ENCODE data around the gene NWD2. TPM values are rescaled to one million over a fixed set of nuclear protein-coding genes. Genes with fewer than 3 reads are reported as not detected.

NWD2 gene
- total RNA-seq, 1 donor: not detected

DNA sequence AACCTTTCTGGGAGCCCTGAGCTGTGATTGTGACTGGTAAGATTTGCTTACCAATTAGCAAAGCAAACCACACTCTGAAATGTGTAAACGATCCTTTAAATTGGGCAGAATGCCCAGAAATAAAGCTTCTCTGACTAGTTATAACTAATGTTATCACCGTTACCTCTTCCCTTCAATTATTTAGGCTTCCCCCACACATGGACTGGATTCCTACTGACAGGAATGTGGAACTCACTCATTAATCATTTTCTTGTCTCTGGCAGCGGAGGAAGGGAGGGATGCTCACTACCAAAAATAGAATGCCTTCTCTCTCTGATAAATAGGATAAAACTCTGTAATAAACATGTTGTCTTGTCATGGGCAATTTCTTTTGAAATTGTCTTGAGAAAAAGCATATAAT is 25.3 kb upstream of the NWD2 start:
- Histone ChIP-seq H4K20me1 (ENCODE audit: insufficient read depth, low read length) (no peaks in the 10 kb centered on the region), H3K36me3 (ENCODE audit: insufficient read depth, low read length) (no peaks in the 10 kb centered on the region), H3K27me3 (ENCODE audit: insufficient read depth, low read length) (no peaks in the 10 kb centered on the region), H3K27ac (ENCODE audit: low read depth, low read length) (no peak overlapping the region), H3K4me2 (ENCODE audit: insufficient read depth, low read length) (no peak overlapping the region), H3K4me3 (ENCODE audit: insufficient read depth, low read length) (no peak overlapping the region), H3K79me2 (ENCODE audit: insufficient read depth, low read length) (no peaks in the 10 kb centered on the region), H3K4me1 (ENCODE audit: insufficient read depth, low read length) (no peaks in the 10 kb centered on the region), H3K9me3 (ENCODE audit: low read depth, low read length) (no peaks in the 10 kb centered on the region), H2AFZ (ENCODE audit: low read length) (no peak overlapping the region)
- no peak for TF ChIP-seq CTCF (IDR thresholded peaks at IDR 0.05; ENCODE audit: extremely low read depth, low read depth, low read length)
- DNase-seq (ENCODE audit: insufficient read length, low spot score, missing footprints): no peak

- Histone ChIP-seq H3K9me3 (ENCODE audit: low read depth, low read length) (no peaks in the 10 kb centered on the region), H2AFZ (ENCODE audit: low read length) (no peak overlapping the region), H3K27me3 (ENCODE audit: insufficient read depth, low read length) (no peaks in the 10 kb centered on the region), H3K4me1 (ENCODE audit: insufficient read depth, low read length) (no peaks in the 10 kb centered on the region), H3K27ac (ENCODE audit: low read depth, low read length) (no peak overlapping the region), H4K20me1 (ENCODE audit: insufficient read depth, low read length) (no peaks in the 10 kb centered on the region), H3K36me3 (ENCODE audit: insufficient read depth, low read length) (no peaks in the 10 kb centered on the region), H3K4me3 (ENCODE audit: insufficient read depth, low read length) (no peak overlapping the region), H3K79me2 (ENCODE audit: insufficient read depth, low read length) (no peaks in the 10 kb centered on the region), H3K4me2 (ENCODE audit: insufficient read depth, low read length) (no peak overlapping the region)
- TF ChIP-seq CTCF (IDR thresholded peaks at IDR 0.05; ENCODE audit: extremely low read depth, low read depth, low read length): no peak
- DNase-seq (ENCODE audit: insufficient read length, low spot score, missing footprints): no peak
Observed at GRCh38 chr4:37219990-37220389, 24.6 kb upstream of the NWD2 start.

DNA sequence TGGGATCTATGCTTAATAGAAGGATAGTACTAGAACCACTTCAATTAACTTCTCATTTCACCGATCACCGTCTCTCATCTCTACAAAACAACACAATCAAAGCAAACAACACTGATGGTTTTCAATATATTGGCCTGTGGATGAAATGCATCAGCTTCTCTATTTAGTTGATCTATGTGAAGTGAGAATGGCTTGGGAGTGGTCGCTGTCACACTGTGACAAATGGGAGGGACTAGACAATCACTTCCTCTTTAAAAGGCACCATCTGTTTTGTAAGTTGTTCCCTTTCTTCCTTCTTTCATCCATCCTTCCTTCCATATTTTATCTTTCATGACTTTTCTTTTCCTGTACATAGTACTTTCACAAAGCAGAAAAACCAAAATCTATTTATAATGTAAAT is 23.9 kb upstream of the NWD2 start:
- Histone ChIP-seq H3K4me2 (ENCODE audit: insufficient read depth, low read length) (no peak overlapping the region), H3K79me2 (ENCODE audit: insufficient read depth, low read length) (no peaks in the 10 kb centered on the region), H3K4me1 (ENCODE audit: insufficient read depth, low read length) (no peaks in the 10 kb centered on the region), H4K20me1 (ENCODE audit: insufficient read depth, low read length) (no peaks in the 10 kb centered on the region), H3K9me3 (ENCODE audit: low read depth, low read length) (no peaks in the 10 kb centered on the region), H3K27ac (ENCODE audit: low read depth, low read length) (no peak overlapping the region), H3K4me3 (ENCODE audit: insufficient read depth, low read length) (no peak overlapping the region), H3K36me3 (ENCODE audit: insufficient read depth, low read length) (no peaks in the 10 kb centered on the region), H3K27me3 (ENCODE audit: insufficient read depth, low read length) (no peaks in the 10 kb centered on the region), H2AFZ (ENCODE audit: low read length) (no peak overlapping the region)
- no peak for DNase-seq (ENCODE audit: insufficient read length, low spot score, missing footprints)
- TF ChIP-seq CTCF (IDR thresholded peaks at IDR 0.05; ENCODE audit: extremely low read depth, low read depth, low read length): no peak

GRCh38 chr4:37223732-37224131 is 20.8 kb upstream of the NWD2 start:
- Histone ChIP-seq H3K4me3 (ENCODE audit: insufficient read depth, low read length) (no peak overlapping the region), H3K4me2 (ENCODE audit: insufficient read depth, low read length) (no peak overlapping the region), H2AFZ (ENCODE audit: low read length) (no peak overlapping the region), H3K27me3 (ENCODE audit: insufficient read depth, low read length) (no peaks in the 10 kb centered on the region), H3K79me2 (ENCODE audit: insufficient read depth, low read length) (no peaks in the 10 kb centered on the region), H3K9me3 (ENCODE audit: low read depth, low read length) (no peaks in the 10 kb centered on the region), H3K27ac (ENCODE audit: low read depth, low read length) (no peak overlapping the region), H3K4me1 (ENCODE audit: insufficient read depth, low read length) (no peaks in the 10 kb centered on the region), H4K20me1 (ENCODE audit: insufficient read depth, low read length) (no peaks in the 10 kb centered on the region), H3K36me3 (ENCODE audit: insufficient read depth, low read length) (no peaks in the 10 kb centered on the region)
- no peak for DNase-seq (ENCODE audit: insufficient read length, low spot score, missing footprints)
- TF ChIP-seq CTCF (IDR thresholded peaks at IDR 0.05; ENCODE audit: extremely low read depth, low read depth, low read length): no peak

All from osteoblast (primary cell).